ENCODE results near the gene ADAMTS10.
"Not testable (repeated sequence)": the region's sequence is repeated elsewhere in the genome, so short reads cannot be mapped to it uniquely, and the experiment has no call there.

Gene ADAMTS10

DNA sequence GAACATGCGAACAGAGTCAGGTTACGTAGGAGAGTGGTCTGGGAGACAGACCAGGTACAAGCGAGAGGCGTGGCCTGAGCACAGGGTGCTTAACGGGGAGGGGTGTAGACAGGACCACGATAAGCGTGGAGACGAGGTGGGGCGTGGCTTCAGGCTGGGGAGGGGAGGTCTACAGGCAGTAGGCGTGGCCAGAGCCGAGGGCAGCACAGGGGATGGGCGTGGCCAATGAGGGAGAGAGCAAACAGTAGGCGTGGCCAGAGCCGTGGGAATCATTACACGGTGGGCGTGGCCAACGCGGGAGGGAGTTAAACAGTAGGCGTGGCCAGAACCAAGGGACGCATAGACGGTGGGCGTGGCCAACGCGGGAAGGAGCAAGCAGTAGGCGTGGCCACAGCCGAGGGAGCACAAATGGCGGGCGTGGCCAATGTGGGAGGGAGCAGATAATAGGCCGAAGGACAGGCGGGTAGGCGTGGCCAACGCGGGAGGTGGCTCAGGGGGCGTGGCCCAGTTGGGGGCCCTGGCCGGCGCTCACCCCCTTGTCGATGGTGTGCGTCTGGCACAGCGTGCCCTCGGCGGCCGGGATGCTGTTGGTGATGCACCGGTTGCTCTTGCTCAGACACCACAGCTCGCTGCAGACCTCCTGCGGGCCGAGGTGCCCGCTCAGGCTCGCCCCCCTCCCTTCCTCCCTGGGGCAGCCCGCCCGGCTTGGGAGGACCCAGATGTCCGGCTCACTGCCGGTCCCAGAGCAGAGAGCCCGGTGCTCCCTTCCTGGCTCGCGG is 18.1 kb downstream of the ADAMTS10 start:
- peak; percentile 89 for DNase-seq

DNA sequence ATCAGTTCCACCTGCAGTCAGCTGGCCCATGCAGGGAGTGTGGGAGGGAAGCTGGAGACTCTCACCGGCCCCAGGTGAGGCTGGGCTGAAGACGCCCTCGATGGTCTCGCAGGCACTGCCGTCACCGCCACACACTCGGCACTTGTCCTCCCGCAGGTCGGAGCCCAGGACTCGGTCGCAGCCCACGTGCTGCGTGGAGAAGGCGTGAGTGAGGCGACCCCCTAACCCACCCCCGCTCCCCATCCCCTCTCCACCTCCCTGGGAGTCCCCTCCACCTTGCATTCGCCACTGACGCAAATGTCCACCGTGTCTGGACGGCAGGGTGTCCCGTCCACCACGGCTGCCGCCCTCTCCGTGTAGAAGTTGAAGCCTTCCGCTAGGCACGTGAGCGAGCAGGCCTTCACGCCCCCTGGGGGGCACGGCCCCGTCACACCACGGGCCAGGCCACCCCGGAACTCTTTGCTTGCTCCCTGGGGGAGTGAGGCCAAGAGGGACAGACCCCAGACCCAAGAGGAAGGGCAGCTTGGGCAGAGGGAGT is 21.3 kb downstream of the ADAMTS10 start:
- no peak for DNase-seq

- no peak for DNase-seq
These were observed 24.4 kb downstream of the ADAMTS10 start for GRCh38 chr19:8585894-8586750.

DNA sequence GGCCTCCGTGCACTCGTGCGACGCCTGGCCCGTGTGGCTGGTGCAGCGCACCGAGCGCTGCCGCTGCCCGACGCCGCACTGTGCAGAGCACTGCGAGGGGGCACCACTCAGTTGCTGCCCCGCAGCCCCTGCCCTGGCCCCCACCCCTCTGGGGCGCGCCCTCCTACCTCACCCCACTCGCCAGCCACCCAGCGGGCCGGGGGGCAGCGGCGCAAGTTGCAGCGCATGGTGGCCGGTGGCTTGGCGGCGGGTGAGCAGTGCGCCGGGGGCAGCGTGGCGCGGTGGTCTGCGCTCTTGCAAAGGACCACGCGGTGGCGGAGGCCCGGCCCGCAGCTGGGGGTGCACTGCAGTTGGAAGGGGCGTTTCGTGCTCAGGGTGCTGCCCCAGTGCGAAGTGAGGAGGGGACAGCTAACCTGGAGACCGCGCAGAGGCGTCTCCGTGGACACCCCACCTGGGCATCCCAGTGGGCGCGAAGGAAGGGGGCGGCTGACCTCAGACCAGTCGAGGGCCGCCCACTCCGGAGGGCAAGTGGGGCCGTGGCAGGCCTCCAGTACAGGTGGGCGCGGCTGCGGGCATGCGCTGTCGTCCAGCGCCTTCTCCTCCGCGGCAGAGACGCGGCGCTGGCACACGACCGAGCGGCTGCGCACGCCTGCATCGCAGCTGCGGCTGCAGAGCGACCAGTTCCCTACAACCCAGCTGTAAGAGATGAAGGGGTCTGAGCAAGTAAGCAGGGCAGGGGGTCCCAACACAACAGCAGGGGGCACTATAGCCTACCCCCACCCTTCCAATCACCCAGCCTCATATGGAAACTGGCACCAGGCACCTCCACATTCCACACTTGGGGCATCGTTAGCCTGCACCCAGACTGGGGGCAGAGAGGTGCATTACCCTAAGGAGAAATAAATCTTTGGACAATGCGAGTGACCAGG is 25.3 kb downstream of the ADAMTS10 start:
- no peak for DNase-seq

DNA sequence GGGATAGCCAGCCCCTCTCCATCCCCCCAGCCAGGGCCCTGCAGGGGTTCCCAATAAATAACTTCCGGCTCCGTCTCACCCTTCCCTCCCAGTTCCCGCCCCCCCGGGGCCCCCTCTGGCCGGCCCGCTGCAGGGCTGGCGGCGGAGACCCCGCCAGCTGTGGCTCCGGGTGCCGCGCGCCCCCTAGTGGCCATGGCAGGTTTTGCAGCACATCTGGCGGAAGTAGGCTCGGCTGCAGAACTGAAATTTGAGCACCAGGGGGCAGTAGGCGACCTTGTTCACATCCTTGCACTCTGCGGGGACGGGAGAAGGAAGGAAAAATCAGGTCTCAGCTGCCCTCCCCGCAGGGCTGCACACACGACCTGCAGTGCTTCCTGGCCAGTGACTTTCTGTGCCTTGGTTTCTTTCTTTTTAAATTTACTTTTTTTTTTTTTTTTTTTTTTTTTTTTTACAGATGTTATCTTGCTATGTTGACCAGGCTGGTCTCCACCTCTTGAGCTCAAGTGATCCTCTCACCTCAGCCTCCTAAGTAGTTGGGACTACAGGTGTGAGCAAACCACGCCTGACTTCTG is 29.7 kb downstream of the ADAMTS10 start:
- DNase-seq = peak; percentile 59

- no peak for DNase-seq
These were observed 31.8 kb downstream of the ADAMTS10 start for GRCh38 chr19:8578642-8579265.

GRCh38 chr19:8577741-8578140 is 32.8 kb downstream of the ADAMTS10 start:
- DNase-seq = no peak

- no peak for DNase-seq
These were observed 33.3 kb downstream of the ADAMTS10 start, which contains the start of gene MYO1F for GRCh38 chr19:8577247-8577646. MYO1F (minus strand) TSS chr19:8577442; CDS start chr19:8577309, 133 bp downstream.

GRCh38 chr19:8576273-8576993 is 34.1 kb downstream of the ADAMTS10 start:
- no peak for DNase-seq

DNA sequence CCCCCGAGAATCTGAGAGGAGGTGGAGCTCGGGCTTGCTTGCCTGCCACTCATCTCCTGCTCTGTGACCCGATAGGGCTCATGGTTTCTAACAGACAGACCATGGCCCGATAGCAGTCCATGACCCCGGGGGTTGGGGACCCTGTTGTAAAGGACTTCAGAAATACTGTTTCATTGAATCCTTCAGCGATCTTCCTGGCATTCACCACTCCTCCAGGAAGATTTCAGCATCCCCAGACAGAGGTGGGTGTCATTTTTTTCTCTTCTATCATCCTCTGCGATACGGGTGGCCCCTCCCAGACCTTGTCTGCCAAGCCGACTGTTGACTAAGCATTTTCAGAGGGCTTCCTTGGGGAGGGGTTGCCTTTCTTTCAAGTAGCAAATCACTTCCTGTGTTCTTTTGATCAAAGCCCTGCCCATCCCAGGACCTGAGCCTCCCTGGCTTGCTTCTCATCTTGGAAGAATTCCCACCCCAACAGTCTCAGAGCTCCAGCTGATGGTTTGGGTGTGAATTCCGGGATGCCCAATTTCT is 35.0 kb downstream of the ADAMTS10 start:
- DNase-seq = no peak

- DNase-seq = not testable (repeated sequence)
These were observed 35.9 kb downstream of the ADAMTS10 start for GRCh38 chr19:8574619-8574922.

GRCh38 chr19:8573316-8573715 is 37.2 kb downstream of the ADAMTS10 start:
- DNase-seq = no peak

DNA sequence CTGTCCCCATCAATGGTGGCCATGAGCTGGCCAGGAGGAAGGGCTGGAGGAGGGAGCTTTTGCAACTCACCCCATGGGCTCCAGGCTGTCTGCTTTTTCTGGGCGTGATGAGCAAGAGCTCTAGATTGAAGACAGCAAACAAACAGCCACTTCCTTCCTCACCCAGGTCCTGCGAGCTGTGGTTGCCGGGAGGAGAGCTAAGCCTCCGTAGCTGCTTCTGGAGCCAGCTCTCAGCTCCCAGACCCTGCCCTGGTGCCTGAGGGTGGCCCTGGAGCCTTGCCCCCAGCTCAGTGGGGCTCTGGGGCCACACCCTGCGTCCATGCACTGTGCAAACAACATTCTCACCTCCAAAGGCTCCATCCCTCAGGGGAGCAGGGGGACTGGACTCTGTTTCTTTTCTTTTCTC is 39.5 kb downstream of the ADAMTS10 start:
- no peak for DNase-seq

GRCh38 chr19:8569066-8569771 is 41.3 kb downstream of the ADAMTS10 start:
- no peak for DNase-seq

GRCh38 chr19:8567522-8568172 is 42.9 kb downstream of the ADAMTS10 start:
- no peak for DNase-seq

DNA sequence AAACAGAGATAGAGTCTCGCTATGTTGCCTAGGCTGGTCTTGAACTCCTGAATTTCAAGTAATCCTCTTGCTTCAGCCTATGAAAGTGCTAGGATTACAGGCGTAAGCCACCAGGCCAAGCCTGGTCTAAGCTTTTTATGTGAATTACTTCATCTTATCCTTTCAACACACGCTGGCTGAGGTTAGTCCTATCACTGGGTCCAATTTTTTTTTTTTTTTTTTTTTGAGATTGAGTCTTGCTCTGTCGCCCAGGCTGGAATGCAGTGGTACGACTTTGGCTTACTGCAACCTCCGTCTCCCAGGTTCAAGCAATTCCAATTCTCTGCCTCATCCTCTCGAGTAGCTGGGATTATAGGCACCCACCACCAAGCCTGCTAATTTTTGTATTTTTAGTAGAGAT is 43.7 kb downstream of the ADAMTS10 start:
- DNase-seq = no peak

- not testable (repeated sequence) for DNase-seq
These were observed 45.6 kb downstream of the ADAMTS10 start for GRCh38 chr19:8564866-8565265.

DNA sequence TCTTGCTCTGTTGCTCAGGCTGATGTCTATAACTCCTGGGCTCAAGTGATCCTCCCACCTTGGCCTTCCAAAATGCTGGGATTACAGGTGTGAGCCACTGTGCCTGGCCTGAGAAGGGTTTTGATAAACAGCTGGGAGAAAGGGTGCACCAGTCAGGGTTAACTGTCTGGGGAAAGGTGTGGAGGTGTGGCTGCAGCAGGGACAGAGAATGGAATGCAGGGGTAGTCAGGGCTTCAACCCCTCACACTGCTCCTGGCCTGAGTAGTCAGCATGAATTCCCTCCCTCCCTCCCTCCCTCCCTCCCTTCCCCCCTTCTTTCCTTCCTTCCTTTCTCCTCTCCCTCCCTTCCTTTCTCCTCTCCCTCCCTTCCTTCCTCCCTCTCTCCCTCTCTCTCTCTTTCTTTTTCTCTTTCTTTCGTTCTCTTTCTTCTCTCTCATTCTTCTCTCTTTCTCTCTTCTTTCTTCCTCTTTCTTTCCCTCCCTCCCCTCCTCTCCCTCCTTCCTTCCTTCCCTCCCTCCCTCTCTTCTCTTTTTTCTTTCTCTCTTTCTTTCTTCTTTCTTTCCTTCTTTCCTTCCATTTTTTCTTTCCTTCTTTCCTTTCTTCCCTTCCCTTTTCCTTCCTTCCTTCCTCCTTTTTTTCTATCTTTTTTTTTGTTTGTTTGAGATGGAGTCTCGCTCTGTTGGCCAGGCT is 49.3 kb downstream of the ADAMTS10 start:
- no peak for DNase-seq

GRCh38 chr19:8558325-8558724 is 52.2 kb downstream of the ADAMTS10 start:
- DNase-seq = no peak
